Measurements from ENCODE around the gene ZNF385C.

ZNF385C gene

DNA sequence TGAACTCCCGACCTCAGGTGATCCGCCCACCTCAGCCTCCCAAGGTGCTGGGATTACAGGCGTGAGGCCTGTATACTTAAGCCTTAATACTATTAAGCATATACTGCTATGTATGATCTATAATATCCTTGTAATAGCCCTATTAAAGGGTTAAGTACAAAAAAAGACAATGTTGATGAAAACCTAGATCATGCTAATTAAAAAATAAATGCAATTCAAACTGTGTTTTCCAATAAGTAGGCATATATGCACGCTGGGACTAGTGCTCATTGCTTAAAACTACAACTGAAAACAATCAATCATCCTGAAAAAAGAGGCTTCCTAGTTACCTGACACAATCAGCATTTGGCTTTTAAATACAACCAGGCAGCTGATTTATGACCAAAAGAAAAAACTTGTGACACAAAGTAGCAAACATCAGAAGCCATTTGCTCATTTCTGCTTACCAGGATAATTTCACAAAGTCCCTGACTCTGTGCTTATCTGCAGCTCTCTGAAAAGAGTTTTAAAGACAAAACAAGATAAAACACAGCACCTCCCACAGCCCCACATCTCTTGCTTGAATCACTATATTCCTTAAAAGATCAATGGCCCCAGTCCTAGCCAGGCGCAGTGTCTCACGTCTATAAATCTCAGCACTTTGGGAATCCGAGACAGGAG is 11.1 kb downstream of the ZNF385C start:
- WGBS: 89% methylated on average over 6 of the region's 7 CpGs

DNA sequence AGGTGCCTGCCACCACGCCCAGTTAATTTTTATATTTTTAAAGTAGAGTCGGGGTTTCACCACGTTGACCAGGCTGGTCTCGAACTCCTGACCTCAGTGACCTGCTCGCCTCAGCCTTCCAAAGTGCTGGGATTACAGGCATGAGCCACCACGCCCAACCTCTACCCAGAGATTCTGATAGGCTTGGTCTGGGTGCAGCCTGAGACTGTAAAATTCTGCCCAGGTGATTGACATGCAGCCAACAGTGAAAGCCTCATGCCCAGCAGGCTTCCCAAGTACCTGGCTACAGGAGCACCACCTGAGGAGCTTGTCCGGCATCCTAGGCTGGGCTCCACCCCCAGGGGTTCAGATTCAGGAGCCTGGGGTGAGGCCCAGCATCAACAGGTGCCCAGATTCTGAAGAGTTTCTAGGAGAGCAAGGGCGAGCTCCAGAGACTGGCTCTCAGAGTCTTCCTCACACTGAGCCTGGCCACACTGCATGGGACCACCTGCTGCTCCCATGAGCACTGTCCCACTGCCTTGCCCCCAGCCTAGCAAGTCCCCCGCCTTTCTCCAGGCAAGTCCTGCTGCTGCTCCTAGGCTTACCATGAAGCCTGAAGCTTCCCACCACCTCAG is 16.6 kb downstream of the ZNF385C start:
- Histone ChIP-seq H3K9ac (ENCODE audit: low read depth, low read length) (no peak overlapping the region), H3K4me1 (ENCODE audit: insufficient read depth, low read length) (no peaks in the 10 kb centered on the region; the same call in 1 of the 2 replicates), H3K4me3 (ENCODE audit: low read length) (no peak overlapping the region), H3K9me3 (ENCODE audit: insufficient read depth, low read depth, low read length) (no peaks in the 10 kb centered on the region), H3K36me3 (ENCODE audit: insufficient read depth, low read length) (no peaks in the 10 kb centered on the region), H3K27me3 (ENCODE audit: insufficient read depth, low read length) (no peaks in the 10 kb centered on the region), H3K27ac (ENCODE audit: low read depth, low read length) (no peak overlapping the region)
- 92% methylated on average over 9 of the region's 9 CpGs for WGBS

More for the DNA sequence above, 11.1 kb downstream of the ZNF385C start:
- no peak overlapping the region for H3K9ac ChIP-seq (ENCODE audit: low read depth, low read length)
- H3K4me3 ChIP-seq (ENCODE audit: low read length): no peak overlapping the region
- H3K9me3 ChIP-seq (ENCODE audit: insufficient read depth, low read depth, low read length): no peaks in the 10 kb centered on the region
- H3K36me3 ChIP-seq (ENCODE audit: insufficient read depth, low read length): no peaks in the 10 kb centered on the region
- H3K27ac ChIP-seq (ENCODE audit: low read depth, low read length): no peak overlapping the region
- H3K4me1 ChIP-seq (ENCODE audit: insufficient read depth, low read length): no peaks in the 10 kb centered on the region; the same call in 1 of the 2 replicates
- no peaks in the 10 kb centered on the region for H3K27me3 ChIP-seq (ENCODE audit: insufficient read depth, low read length)

DNA sequence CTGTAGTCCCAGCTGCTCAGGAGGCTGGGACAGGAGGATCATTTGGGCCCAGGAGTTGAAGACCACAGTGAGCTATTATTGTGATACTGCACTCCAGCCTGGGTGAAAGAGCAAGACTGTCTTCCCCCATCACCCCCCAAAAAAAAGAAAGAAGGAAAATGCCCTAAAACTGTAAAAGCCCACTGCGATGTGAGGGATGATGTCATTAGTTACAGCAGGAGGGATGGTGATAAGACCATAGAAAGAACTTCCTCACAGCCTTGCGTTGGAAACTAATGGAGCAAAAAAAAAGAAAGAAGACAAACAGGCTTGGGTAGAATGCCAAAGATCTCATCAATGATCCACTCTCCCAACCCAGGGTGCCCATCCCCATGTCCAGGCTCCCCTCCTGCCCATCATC is 18.7 kb downstream of the ZNF385C start:
- Histone ChIP-seq H3K27ac (ENCODE audit: low read depth, low read length) (no peak overlapping the region), H3K9ac (ENCODE audit: low read depth, low read length) (no peak overlapping the region), H3K27me3 (ENCODE audit: insufficient read depth, low read length) (no peaks in the 10 kb centered on the region), H3K9me3 (ENCODE audit: insufficient read depth, low read depth, low read length) (no peaks in the 10 kb centered on the region), H3K4me3 (ENCODE audit: low read length) (no peak overlapping the region), H3K36me3 (ENCODE audit: insufficient read depth, low read length) (no peaks in the 10 kb centered on the region), H3K4me1 (ENCODE audit: insufficient read depth, low read length) (no peaks in the 10 kb centered on the region; the same call in 1 of the 2 replicates)
- WGBS: 76% methylated on average over 2 of the region's 2 CpGs

DNA sequence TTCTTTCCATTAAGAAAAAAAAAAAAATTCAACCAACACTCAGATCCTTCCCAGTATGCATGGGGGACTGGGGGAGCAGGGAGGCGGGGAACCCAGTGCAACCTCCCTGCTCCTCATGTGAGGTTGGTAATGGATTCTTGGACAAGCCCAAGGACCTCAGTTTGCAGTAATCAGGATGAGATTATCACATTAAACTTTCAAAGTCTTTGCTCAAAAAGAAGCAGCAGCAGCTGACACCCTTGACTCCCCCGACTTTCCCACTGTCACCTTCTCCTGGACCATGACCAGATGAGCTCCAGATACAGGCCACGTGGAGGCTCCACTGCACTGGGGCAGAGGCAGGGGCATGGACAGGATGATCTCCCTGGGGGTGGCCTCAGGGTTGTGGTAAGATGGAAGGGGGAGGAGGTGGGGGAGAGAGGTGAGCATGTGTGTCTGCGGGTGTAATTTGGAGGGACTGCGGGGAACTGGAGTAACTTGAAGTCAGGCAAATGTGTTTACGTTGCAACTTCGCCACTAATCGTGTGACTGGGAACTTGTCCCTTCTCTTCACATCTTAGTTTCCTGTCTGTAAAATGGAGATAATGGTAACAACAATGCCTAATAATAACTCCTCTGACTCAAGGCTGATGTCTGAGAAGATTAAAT is 19.8 kb downstream of the ZNF385C start:
- Histone ChIP-seq H3K4me3 (ENCODE audit: low read length) (no peak overlapping the region), H3K9me3 (ENCODE audit: insufficient read depth, low read depth, low read length) (no peaks in the 10 kb centered on the region), H3K9ac (ENCODE audit: low read depth, low read length) (no peak overlapping the region), H3K4me1 (ENCODE audit: insufficient read depth, low read length) (no peaks in the 10 kb centered on the region; the same call in 1 of the 2 replicates), H3K27ac (ENCODE audit: low read depth, low read length) (no peak overlapping the region), H3K27me3 (ENCODE audit: insufficient read depth, low read length) (no peaks in the 10 kb centered on the region), H3K36me3 (ENCODE audit: insufficient read depth, low read length) (no peaks in the 10 kb centered on the region)
- 87% methylated on average over 8 of the region's 8 CpGs for WGBS

DNA sequence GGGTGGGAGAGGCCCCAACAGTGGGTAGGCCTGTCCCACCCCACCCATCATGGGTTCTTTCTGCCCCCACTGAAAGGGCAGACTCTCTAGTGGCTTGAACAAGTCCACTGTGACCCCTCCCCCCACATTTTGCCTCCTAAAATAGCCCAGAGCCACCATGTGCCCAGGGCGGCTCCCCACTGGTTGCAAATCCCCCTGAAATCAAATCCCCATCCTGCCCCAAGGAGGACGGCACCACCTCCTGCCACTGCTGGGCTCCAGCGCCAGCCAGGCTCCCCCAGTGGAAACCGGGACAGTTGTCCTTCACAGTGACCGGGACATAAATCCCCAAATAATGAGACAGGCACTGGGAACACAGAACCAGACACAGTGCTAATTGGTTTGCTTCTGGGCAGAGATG is 20.5 kb downstream of the ZNF385C start:
- WGBS: 88% methylated on average over 5 of the region's 5 CpGs
- H3K9me3 ChIP-seq (ENCODE audit: insufficient read depth, low read depth, low read length): no peaks in the 10 kb centered on the region

DNA sequence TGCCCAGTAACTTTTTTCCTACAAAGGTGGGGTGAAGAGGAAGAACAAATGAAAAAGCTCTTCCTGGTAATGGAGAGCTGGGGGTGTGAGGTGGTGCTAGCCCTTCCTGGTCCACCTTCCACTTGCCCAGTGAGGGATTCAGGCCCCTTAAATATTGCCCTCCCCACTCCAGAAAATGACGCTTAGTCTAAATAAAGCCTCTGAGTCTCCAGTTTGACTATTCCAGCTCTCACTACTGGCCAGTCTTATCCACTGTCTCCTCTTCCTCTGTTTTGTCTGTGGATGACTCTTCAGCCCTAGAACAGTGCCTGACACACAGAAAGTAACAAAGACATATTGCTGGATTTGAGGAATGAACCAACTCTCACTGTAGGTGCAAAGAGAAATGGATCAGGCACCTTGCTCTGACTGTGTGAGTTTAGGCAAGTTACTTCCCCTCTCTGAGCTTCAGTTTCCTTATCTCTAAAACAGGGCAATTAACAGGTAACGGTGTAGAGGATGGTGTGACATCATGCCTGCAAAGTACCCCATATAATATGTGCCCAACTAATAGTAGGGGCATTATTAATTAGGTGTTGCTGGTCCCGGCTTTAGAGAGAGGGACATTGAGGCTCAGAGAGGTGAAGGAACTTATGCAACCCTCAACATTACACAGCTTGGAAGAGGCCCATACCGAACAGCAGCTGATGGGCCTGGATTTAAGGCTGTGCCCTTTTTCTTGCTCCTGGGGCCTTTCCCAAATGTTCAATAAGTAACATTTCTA is 21.3 kb downstream of the ZNF385C start:
- H3K36me3 ChIP-seq (ENCODE audit: insufficient read depth, low read length): no peaks in the 10 kb centered on the region
- H3K9ac ChIP-seq (ENCODE audit: low read depth, low read length): no peak overlapping the region
- H3K4me1 ChIP-seq (ENCODE audit: insufficient read depth, low read length): no peaks in the 10 kb centered on the region; the same call in 1 of the 2 replicates
- no peak overlapping the region for H3K4me3 ChIP-seq (ENCODE audit: low read length)
- no peak overlapping the region for H3K27ac ChIP-seq (ENCODE audit: low read depth, low read length)
- 93% methylated on average over 2 of the region's 4 CpGs for WGBS
- H3K9me3 ChIP-seq (ENCODE audit: insufficient read depth, low read depth, low read length): no peaks in the 10 kb centered on the region
- H3K27me3 ChIP-seq (ENCODE audit: insufficient read depth, low read length): peaks cover 3% of the 10 kb centered on the region; the same call in 1 of the 2 replicates

More for the DNA sequence above, 20.5 kb downstream of the ZNF385C start:
- Histone ChIP-seq H3K27ac (ENCODE audit: low read depth, low read length) (no peak overlapping the region), H3K4me1 (ENCODE audit: insufficient read depth, low read length) (no peaks in the 10 kb centered on the region; the same call in 1 of the 2 replicates), H3K27me3 (ENCODE audit: insufficient read depth, low read length) (no peaks in the 10 kb centered on the region), H3K9ac (ENCODE audit: low read depth, low read length) (no peak overlapping the region), H3K36me3 (ENCODE audit: insufficient read depth, low read length) (no peaks in the 10 kb centered on the region), H3K4me3 (ENCODE audit: low read length) (no peak overlapping the region)

DNA sequence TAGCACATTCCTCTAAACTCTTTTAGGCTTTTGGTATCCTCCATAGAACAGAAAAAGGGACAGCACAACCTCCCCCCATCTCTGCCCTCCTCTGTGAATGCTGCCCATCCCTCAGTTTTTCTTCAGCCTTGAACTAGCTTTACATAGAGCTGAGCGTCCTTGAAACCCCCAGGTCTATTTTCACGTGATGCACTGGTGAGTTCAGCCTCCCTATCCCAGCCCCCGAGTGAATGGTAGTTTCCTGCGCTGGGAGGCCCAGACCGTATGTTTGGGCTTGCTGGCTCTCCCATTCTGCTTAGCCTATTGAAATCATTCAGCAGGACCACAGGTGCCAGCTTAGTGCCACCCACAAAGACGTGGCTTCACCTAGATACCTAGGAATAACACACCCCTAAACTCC is 22.5 kb downstream of the ZNF385C start:
- H3K27ac ChIP-seq (ENCODE audit: low read depth, low read length): no peak overlapping the region
- H3K36me3 ChIP-seq (ENCODE audit: insufficient read depth, low read length): no peaks in the 10 kb centered on the region
- no peak overlapping the region for H3K4me3 ChIP-seq (ENCODE audit: low read length)
- no peaks in the 10 kb centered on the region for H3K9me3 ChIP-seq (ENCODE audit: insufficient read depth, low read depth, low read length)
- WGBS: 84% methylated on average over 6 of the region's 6 CpGs
- H3K27me3 ChIP-seq (ENCODE audit: insufficient read depth, low read length): peaks cover 7% of the 10 kb centered on the region; the same call in 1 of the 2 replicates
- H3K4me1 ChIP-seq (ENCODE audit: insufficient read depth, low read length): peaks cover 4% of the 10 kb centered on the region
- H3K9ac ChIP-seq (ENCODE audit: low read depth, low read length): no peak overlapping the region

DNA sequence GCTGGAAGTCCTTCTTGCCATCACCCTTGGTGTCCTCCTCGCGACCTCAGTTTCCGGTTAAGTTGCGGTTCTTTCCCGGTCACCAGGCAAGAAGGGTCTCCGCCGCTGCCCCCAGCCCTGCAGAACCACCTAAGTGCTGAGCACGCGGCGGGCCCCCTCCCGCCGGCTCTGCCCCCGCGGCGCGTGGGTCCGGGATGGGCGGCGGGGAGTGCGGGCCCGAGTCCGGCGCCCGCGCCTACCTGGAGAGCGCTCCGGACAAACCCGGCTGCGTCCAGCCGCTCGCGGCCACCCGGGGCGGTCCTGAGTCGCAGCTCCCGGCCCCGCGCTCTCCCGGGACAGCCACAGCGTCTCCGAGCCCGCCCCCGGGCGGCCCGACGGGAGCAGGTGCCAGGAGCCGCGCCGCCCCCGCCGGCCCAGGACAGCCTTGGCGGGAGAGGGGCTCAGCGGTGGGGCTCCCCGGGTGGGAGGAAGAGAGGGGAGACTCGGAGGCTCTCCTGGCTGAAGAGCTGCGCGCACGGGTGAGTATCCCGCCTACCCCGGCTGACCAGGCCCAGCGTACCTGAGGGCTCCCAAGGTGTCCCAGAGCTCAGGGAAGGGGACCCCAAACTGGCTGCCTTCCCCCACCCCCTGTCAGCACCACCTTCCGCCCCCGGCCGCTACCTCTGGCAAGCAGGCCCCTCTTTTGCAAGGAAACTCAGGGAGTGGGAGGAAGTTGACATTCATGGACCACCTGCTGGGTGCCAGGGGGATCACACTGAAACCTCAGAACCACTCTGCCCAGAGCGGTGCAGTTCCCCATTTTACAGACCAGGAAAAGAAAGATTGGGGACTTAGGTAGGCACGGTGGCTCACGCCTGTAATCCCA is 25.7 kb downstream of the ZNF385C start:
- H3K4me1 ChIP-seq (ENCODE audit: insufficient read depth, low read length): peaks cover 6% of the 10 kb centered on the region
- peaks cover 7% of the 10 kb centered on the region; the same call in 1 of the 2 replicates for H3K27me3 ChIP-seq (ENCODE audit: insufficient read depth, low read length)
- no peaks in the 10 kb centered on the region for H3K9me3 ChIP-seq (ENCODE audit: insufficient read depth, low read depth, low read length)
- no peaks in the 10 kb centered on the region for H3K36me3 ChIP-seq (ENCODE audit: insufficient read depth, low read length)
- no peak overlapping the region for H3K27ac ChIP-seq (ENCODE audit: low read depth, low read length)
- 0 out of 2 replicates have a peak overlapping the region, but pooled peaks have one; percentile 51 for H3K9ac ChIP-seq (ENCODE audit: low read depth, low read length)
- WGBS: 4% methylated on average over 66 of the region's 67 CpGs
- H3K4me3 ChIP-seq (ENCODE audit: low read length): peak overlapping the region; percentile 71

DNA sequence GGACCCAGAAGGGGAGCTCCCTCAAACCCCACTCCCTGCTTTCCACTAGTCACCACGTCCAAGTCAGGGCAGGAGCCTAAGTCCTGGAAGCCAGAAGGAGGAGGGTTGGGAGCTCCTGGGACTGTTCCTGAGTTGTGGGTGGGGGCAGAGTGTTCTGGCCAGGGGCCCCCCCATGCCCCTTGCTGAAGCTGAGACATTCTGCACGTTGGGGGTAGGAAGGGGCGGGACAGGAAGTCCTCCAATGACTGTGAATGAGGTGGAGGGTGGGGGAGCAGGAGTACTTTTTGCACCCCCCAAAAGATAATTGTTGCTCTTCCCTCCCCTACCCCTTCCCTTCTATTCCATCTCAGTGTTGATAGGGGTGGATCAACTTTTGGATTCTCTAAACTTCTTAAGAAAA is 26.5 kb downstream of the ZNF385C start:
- Histone ChIP-seq H3K9me3 (ENCODE audit: insufficient read depth, low read depth, low read length) (no peaks in the 10 kb centered on the region), H3K36me3 (ENCODE audit: insufficient read depth, low read length) (no peaks in the 10 kb centered on the region), H3K4me3 (ENCODE audit: low read length) (peak overlapping the region; percentile 71), H3K27ac (ENCODE audit: low read depth, low read length) (no peak overlapping the region), H3K9ac (ENCODE audit: low read depth, low read length) (no peak overlapping the region), H3K27me3 (ENCODE audit: insufficient read depth, low read length) (peaks cover 7% of the 10 kb centered on the region; the same call in 1 of the 2 replicates), H3K4me1 (ENCODE audit: insufficient read depth, low read length) (peaks cover 8% of the 10 kb centered on the region; the same call in 1 of the 2 replicates)
- 18% methylated on average over 3 of the region's 3 CpGs for WGBS

DNA sequence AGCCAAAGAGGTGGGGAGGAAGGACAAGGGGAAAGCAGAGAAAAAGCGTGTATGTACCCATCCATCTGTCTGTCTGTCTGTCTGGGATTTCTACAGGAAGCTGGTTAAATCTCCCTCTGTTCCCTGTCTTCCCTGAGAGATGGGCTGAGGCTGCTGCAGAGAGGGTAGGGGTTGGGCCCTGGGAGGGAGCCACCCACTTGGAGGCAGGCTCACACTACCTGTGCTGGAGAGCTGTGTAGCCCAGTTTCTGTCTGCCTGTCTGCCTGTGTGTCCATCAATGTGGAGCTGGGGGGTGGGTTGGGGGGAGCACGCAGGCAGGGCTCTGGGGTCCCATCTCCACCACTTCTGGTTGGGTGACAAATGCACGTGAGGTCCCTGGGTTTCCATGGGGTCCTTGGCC is 29.3 kb downstream of the ZNF385C start:
- WGBS: 83% methylated on average over 3 of the region's 3 CpGs
- H3K27ac ChIP-seq (ENCODE audit: low read depth, low read length): no peak overlapping the region

More for the DNA sequence above, 29.3 kb downstream of the ZNF385C start:
- H3K4me1 ChIP-seq (ENCODE audit: insufficient read depth, low read length): peaks cover 8% of the 10 kb centered on the region; the same call in 1 of the 2 replicates
- no peak overlapping the region for H3K4me3 ChIP-seq (ENCODE audit: low read length)
- no peaks in the 10 kb centered on the region for H3K36me3 ChIP-seq (ENCODE audit: insufficient read depth, low read length)
- no peaks in the 10 kb centered on the region for H3K9me3 ChIP-seq (ENCODE audit: insufficient read depth, low read depth, low read length)
- no peak overlapping the region for H3K9ac ChIP-seq (ENCODE audit: low read depth, low read length)
- H3K27me3 ChIP-seq (ENCODE audit: insufficient read depth, low read length): peaks cover 7% of the 10 kb centered on the region; the same call in 1 of the 2 replicates
